ENCODE data around the gene FMNL3. TPM values are rescaled to one million over a fixed set of nuclear protein-coding genes. Genes with fewer than 3 reads are reported as not detected.
A peak's percentile ranks its signal among the peaks of the same experiment; 100 is the strongest.

The FMNL3 gene
- total and polyA plus RNA-seq, 9 donors, result 19.9 to 39.3 (median 26.3) TPM

DNA sequence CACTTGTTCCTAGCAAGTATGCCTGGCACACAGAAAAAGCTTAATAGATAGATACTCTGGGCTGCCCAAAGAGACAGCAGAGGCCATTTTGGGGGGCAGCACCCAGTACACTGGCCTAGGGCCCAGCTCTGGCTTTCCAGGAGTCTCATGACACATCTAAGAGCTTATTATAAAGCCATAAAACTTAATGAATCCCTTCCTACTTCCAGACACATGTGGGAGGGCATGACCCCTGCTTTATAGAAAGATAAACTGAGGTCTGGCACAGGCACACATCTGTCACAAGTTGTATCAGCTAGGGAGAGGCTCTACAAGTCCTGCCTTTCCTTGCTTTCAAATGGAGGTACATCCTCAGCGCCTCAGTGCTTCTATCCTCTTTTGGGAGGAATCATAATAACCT lies 27.1 kb downstream of the FMNL3 start:
- Histone ChIP-seq H3K27me3 (ENCODE audit: control insufficient read depth, insufficient read depth, low read length) (no peaks in the 10 kb centered on the region), H3K4me1 (ENCODE audit: control insufficient read depth, insufficient read depth, low read length) (peaks cover 26% of the 10 kb centered on the region), H3K36me3 (ENCODE audit: control insufficient read depth, insufficient read depth, low read length) (no peaks in the 10 kb centered on the region), H3K9me3 (replicated peaks; ENCODE audit: control insufficient read depth, low read depth, low read length) (no peaks in the 10 kb centered on the region), H3K27ac (ENCODE audit: low read length) (no peak overlapping the region), H3K4me3 (ENCODE audit: low read length) (no peak overlapping the region)
- no peak for DNase-seq
- WGBS (ENCODE audit: insufficient coverage), result 92% methylated on average over 1 of the region's 1 CpG

- Histone ChIP-seq H3K27ac (ENCODE audit: low read length) (no peak overlapping the region), H3K27me3 (ENCODE audit: control insufficient read depth, insufficient read depth, low read length) (no peaks in the 10 kb centered on the region), H3K36me3 (ENCODE audit: control insufficient read depth, insufficient read depth, low read length) (no peaks in the 10 kb centered on the region), H3K4me3 (ENCODE audit: low read length) (no peak overlapping the region), H3K4me1 (ENCODE audit: control insufficient read depth, insufficient read depth, low read length) (peaks cover 28% of the 10 kb centered on the region), H3K9me3 (replicated peaks; ENCODE audit: control insufficient read depth, low read depth, low read length) (no peaks in the 10 kb centered on the region)
- no CpG with 5 or more reads among the region's 3 CpGs for WGBS (ENCODE audit: insufficient coverage)
- no peak for DNase-seq
Observed at GRCh38 chr12:49678711-49679110, 28.5 kb downstream of the FMNL3 start.

GRCh38 chr12:49675137-49675536 lies 32.1 kb downstream of the FMNL3 start:
- DNase-seq, result peak; percentile 75
- peaks cover 57% of the 10 kb centered on the region for H3K4me1 ChIP-seq (ENCODE audit: control insufficient read depth, insufficient read depth, low read length)

DNA sequence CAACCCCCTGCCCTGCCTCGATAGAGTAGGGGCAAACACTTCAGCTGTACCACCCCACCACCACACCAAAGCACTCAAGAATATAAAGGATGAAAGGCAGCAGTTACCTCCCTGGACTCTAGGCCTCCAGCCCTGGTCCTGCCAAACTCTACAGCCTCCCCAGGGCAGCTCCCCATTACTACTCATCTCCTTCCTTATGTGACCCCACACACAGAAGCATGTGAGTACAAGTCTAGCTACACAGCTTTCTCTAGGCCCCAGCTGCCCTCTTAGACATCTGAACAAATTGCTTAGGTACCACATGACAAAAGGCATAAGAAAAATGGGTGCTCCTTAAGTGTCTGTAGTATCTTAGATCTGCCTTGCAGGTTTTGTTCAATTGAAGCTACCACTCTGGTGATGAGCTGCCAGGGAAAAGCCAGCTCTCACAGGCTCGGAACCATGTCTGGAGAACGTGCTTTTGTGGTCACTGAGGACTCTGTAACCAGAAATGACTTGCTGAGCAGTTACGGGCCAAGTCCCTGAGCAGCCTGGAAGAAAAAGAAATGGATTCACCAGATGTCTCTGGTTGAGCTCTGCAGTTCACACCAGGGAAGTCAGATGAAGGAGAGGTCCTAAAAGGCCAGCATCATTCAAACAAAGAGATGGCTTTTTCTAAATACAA lies 32.8 kb downstream of the FMNL3 start:
- H3K9me3 ChIP-seq (replicated peaks; ENCODE audit: control insufficient read depth, low read depth, low read length), result no peaks in the 10 kb centered on the region
- H3K4me1 ChIP-seq (ENCODE audit: control insufficient read depth, insufficient read depth, low read length), result peaks cover 57% of the 10 kb centered on the region
- no peaks in the 10 kb centered on the region for H3K27me3 ChIP-seq (ENCODE audit: control insufficient read depth, insufficient read depth, low read length)
- peak; percentile 90 for DNase-seq
- peak overlapping the region; percentile 93 for H3K27ac ChIP-seq (ENCODE audit: low read length)
- H3K36me3 ChIP-seq (ENCODE audit: control insufficient read depth, insufficient read depth, low read length), result no peaks in the 10 kb centered on the region
- WGBS (ENCODE audit: insufficient coverage), result 12% methylated on average over 3 of the region's 4 CpGs
- no peak overlapping the region for H3K4me3 ChIP-seq (ENCODE audit: low read length)

More at GRCh38 chr12:49675137-49675536, 32.1 kb downstream of the FMNL3 start:
- no peaks in the 10 kb centered on the region for H3K36me3 ChIP-seq (ENCODE audit: control insufficient read depth, insufficient read depth, low read length)
- H3K9me3 ChIP-seq (replicated peaks; ENCODE audit: control insufficient read depth, low read depth, low read length), result no peaks in the 10 kb centered on the region
- H3K27me3 ChIP-seq (ENCODE audit: control insufficient read depth, insufficient read depth, low read length), result no peaks in the 10 kb centered on the region
- 47% methylated on average over 7 of the region's 7 CpGs for WGBS (ENCODE audit: insufficient coverage)
- H3K27ac ChIP-seq (ENCODE audit: low read length), result peak overlapping the region; percentile 93
- no peak overlapping the region for H3K4me3 ChIP-seq (ENCODE audit: low read length)

- no peaks in the 10 kb centered on the region for H3K36me3 ChIP-seq (ENCODE audit: control insufficient read depth, insufficient read depth, low read length)
- H3K27ac ChIP-seq (ENCODE audit: low read length), result peak overlapping the region; percentile 93
- H3K9me3 ChIP-seq (replicated peaks; ENCODE audit: control insufficient read depth, low read depth, low read length), result no peaks in the 10 kb centered on the region
- no peak overlapping the region for H3K4me3 ChIP-seq (ENCODE audit: low read length)
- peak; percentile 98 for DNase-seq
- H3K27me3 ChIP-seq (ENCODE audit: control insufficient read depth, insufficient read depth, low read length), result no peaks in the 10 kb centered on the region
- WGBS (ENCODE audit: insufficient coverage), result 3% methylated on average over 9 of the region's 13 CpGs
- peaks cover 57% of the 10 kb centered on the region for H3K4me1 ChIP-seq (ENCODE audit: control insufficient read depth, insufficient read depth, low read length)
Observed at GRCh38 chr12:49673446-49674317, 33.5 kb downstream of the FMNL3 start.

- no peak overlapping the region for H3K4me3 ChIP-seq (ENCODE audit: low read length)
- H3K9me3 ChIP-seq (replicated peaks; ENCODE audit: control insufficient read depth, low read depth, low read length), result no peaks in the 10 kb centered on the region
- peaks cover 57% of the 10 kb centered on the region for H3K4me1 ChIP-seq (ENCODE audit: control insufficient read depth, insufficient read depth, low read length)
- WGBS (ENCODE audit: insufficient coverage), result no CpG with 5 or more reads among the region's 5 CpGs
- DNase-seq, result peak; percentile 64
- peaks cover 3% of the 10 kb centered on the region for H3K36me3 ChIP-seq (ENCODE audit: control insufficient read depth, insufficient read depth, low read length)
- H3K27me3 ChIP-seq (ENCODE audit: control insufficient read depth, insufficient read depth, low read length), result no peaks in the 10 kb centered on the region
- peak overlapping the region; percentile 93 for H3K27ac ChIP-seq (ENCODE audit: low read length)
Observed at GRCh38 chr12:49672301-49673217, 34.6 kb downstream of the FMNL3 start.

GRCh38 chr12:49671031-49671765 lies 36.0 kb downstream of the FMNL3 start:
- DNase-seq, result peak; percentile 52
- WGBS (ENCODE audit: insufficient coverage), result 82% methylated on average over 4 of the region's 5 CpGs
- H3K4me3 ChIP-seq (ENCODE audit: low read length), result no peak overlapping the region
- H3K9me3 ChIP-seq (replicated peaks; ENCODE audit: control insufficient read depth, low read depth, low read length), result no peaks in the 10 kb centered on the region
- H3K4me1 ChIP-seq (ENCODE audit: control insufficient read depth, insufficient read depth, low read length), result peaks cover 57% of the 10 kb centered on the region
- H3K27me3 ChIP-seq (ENCODE audit: control insufficient read depth, insufficient read depth, low read length), result no peaks in the 10 kb centered on the region
- H3K27ac ChIP-seq (ENCODE audit: low read length), result peak overlapping the region; percentile 93
- H3K36me3 ChIP-seq (ENCODE audit: control insufficient read depth, insufficient read depth, low read length), result peaks cover 3% of the 10 kb centered on the region

DNA sequence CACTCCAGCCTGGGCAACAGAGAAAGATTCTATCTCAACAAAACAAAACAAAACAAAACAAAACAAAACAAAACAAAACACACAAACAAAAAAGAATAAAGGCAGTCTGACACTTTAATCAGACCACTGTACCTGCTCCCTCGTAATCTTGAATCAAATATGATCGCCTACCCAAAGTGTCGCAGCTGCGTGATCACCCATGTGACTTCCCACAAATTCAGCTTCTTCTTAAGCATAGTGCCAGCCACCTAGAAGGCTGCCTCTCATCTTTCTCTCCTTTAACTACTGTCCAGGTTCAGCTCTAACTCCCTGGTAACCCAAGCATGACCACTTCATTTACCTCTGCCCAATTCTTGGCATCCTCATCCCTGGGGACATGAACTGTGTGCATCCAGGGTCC lies 37.4 kb downstream of the FMNL3 start:
- WGBS (ENCODE audit: insufficient coverage), result 93% methylated on average over 4 of the region's 4 CpGs
- Histone ChIP-seq H3K36me3 (ENCODE audit: control insufficient read depth, insufficient read depth, low read length) (peaks cover 10% of the 10 kb centered on the region), H3K4me3 (ENCODE audit: low read length) (no peak overlapping the region), H3K4me1 (ENCODE audit: control insufficient read depth, insufficient read depth, low read length) (peaks cover 58% of the 10 kb centered on the region), H3K27ac (ENCODE audit: low read length) (no peak overlapping the region), H3K9me3 (replicated peaks; ENCODE audit: control insufficient read depth, low read depth, low read length) (no peaks in the 10 kb centered on the region), H3K27me3 (ENCODE audit: control insufficient read depth, insufficient read depth, low read length) (no peaks in the 10 kb centered on the region)
- DNase-seq, result no peak

GRCh38 chr12:49667325-49668090 lies 39.7 kb downstream of the FMNL3 start:
- WGBS (ENCODE audit: insufficient coverage), result no CpG with 5 or more reads among the region's 2 CpGs
- Histone ChIP-seq H3K27ac (ENCODE audit: low read length) (no peak overlapping the region), H3K9me3 (replicated peaks; ENCODE audit: control insufficient read depth, low read depth, low read length) (no peaks in the 10 kb centered on the region), H3K4me1 (ENCODE audit: control insufficient read depth, insufficient read depth, low read length) (peaks cover 58% of the 10 kb centered on the region), H3K4me3 (ENCODE audit: low read length) (no peak overlapping the region), H3K36me3 (ENCODE audit: control insufficient read depth, insufficient read depth, low read length) (peaks cover 14% of the 10 kb centered on the region), H3K27me3 (ENCODE audit: control insufficient read depth, insufficient read depth, low read length) (no peaks in the 10 kb centered on the region)
- DNase-seq, result no peak
